Fibroblast of skin of left quadriceps (primary cell): ENCODE results near the gene CPVL.
A peak's percentile ranks its signal among the peaks of the same experiment; 100 is the strongest.
"Not testable (repeated sequence)": the region's sequence is repeated elsewhere in the genome, so short reads cannot be mapped to it uniquely, and the experiment has no call there.

Experiments used
- DNase-seq, 2 experiments: peaks; one replicate each; pipeline ENCODE4 v3.0.0-alpha.2; 2013; ENCODE audit warnings: low read depth in 2 of 2

Gene CPVL

DNA sequence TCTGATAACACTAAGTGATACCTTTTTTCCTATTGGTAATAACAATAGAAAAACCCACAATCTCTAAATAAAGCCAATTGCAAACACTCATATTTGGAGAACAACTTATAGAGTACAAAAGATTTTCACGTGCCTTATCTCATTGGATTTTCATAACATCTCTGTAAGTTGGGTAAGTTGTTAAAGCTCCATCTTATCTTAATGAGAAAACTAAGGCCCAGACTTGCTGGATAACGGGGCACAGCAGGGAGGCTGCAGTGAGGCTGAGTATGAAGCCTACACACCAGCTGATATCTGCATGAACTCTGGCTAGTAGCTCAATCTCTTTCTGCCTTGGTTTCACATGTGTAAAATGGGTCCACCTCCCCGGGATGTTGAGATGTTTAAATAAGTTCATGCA lies 26.8 kb downstream of the CPVL start:
- no peak for DNase-seq

DNA sequence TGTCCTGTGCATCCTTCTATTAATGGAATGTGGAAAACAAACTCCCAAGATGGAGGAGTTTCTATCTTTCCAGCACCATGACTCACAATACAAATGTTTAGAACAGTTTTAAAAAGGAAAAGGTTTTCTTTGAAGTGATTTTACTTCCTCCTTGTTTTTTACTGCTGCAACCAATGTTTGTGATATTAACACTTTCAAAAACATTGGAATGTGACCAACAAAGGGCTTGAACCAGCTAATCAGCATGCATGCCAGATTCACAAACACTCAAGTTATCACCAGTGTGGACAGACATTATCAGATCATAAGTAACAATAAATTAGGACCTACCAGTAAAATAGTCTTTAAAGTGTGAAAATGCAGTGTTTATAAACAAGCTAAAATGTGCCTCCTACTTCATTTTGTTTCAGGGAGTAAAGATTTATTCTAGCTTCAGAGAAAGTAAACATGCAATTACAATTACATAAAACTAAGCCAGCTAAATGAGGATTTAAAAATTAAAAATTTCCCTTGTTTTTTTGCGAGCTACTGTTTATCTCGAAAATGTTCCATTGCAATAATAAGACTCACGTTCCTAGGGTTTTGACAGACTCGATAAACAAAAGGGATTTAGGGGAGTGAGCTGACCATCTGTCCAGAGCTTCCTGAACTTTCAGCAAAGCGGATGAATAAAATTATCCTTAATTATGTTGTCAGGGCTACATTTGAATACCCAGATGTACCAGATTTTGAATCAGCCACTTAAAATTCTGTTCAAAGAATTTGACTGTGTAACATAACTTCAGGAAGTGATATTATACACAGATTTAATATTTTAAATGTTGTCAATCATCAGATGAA lies 29.8 kb downstream of the CPVL start:
- no peak for DNase-seq

DNA sequence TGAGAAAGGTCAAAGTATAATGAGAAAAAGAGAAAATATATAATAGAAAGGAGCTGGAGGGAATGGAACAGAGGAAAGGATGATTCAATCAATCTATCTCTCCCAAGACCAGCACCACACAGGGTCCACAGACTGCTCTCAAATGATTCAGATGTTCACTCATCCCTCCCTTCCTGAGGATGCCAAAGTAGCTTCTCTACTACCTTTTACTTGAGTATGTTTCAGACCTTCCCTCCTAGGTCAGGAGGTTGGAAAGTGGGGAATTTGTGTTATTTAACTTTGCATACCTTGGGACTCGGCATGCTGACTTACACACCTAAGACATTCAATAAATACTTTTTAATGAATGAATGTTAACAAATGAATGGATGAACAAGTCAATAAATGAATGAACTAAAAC lies 30.6 kb downstream of the CPVL start:
- no peak for DNase-seq

DNA sequence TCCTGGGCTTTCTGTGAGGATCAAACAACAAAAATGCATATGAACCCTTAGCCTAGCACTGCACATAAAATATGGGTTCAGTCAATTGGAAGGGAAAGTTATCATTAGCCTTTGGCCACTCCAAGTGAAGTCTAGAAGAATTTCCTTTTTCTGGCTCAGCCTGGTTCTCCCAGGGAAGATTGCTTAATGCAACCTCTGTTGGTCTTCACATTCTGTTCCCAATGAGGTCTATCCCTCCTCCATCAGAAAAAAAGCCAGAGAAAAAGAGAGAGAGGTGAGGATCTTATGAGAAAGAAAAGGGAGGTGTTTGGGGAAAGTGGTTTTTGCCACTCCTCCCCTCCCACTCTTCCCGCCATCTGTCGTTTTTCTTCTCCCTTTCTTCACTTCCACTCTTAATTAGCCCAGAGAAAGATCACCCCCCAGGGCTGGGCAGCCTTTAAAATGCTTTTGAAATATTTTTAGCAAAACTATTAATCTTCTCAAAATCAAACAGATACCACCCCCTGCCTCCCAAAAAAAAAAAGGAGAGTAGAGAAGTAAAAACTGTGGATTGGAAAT lies 31.1 kb downstream of the CPVL start:
- DNase-seq, result no peak

DNA sequence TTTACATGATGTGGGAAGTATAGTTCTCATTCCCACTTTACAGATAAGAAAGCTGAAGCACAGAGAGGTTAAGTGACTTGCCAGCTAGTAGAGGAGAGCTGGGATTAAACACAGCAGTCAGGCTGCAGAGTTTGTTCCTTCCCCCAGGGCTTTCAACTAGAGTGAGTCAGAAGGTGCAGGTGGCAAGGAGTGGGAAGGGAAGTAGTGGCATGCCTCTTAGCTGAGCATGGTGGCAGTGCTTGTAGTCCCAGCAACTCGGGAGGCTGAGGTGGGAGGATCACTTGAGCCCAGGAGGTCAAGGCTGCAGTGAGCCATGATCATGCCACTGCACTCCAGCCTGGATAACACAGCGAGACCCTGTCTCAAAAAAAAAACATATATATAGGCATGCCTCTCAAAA lies 32.1 kb downstream of the CPVL start:
- not testable (repeated sequence) for DNase-seq

DNA sequence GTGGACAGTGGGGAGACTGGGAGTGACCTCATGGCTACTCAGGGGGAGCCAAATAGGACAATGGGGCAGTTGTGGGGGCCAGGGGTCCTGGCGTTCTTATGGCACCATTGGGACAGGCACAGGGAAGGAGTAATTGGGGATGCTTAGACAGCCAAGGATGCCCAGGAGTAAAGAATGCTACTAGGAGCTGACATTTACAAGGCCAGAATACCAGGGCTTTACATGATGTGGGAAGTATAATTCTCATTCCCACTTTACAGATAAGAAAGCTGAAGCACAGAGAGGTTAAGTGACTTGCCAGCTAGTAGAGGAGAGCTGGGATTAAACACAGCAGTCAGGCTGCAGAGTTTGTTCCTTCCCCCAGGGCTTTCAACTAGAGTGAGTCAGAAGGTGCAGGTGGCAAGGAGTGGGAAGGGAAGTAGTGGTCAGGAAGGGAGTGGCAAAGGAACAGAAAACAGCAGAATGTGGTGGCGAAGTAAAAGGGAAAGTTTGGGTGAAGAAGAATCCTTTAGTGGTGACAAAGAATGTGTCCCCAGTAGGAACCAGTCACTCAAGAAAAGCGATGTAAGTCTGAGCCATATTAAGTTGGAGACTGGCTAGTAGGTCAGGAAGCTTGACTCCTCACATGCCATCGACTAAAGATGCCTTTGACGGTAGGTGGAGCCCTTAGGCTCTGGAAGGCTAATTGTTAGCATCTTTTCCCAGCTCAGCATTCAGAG lies 32.8 kb downstream of the CPVL start:
- no peak for DNase-seq

DNA sequence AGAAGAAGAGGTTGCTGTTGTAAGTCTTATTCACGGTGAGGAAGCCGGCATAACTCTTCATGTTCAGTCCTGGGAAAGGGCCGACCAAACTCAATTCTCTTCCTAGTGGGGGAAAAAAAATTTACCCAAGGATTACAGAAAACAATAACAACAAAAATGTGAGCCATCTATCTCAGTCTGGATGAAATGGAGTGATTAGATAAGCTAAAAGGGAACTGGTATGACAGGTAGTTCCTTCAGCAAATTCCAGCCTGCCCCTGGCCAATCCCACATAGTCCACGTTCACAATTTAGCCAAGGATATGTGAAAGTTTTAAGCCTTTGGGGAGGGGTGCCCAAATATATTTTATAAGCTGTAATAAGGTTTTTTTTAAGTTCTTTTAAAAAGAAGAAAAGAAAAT lies 33.6 kb downstream of the CPVL start:
- DNase-seq, result no peak

DNA sequence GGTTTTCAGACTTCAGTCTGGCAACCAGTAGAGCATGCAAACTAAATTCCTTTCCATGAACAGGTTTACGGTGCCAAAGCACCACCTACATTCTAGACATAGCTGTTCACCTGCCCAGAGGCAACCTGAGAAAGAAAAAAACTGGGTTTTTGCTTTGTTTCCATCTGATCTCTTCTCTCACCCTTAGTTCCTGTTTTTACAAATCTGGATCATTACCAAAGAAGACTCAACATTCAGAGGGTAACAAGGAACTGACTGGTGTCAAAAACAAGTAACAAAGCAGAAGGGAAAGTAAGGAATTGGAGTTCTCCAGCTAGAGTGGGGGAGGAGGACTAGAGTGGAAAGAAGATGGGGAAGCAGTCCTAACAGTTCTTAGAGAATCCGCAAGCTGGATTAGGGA lies 36.4 kb downstream of the CPVL start:
- no peak for DNase-seq

DNA sequence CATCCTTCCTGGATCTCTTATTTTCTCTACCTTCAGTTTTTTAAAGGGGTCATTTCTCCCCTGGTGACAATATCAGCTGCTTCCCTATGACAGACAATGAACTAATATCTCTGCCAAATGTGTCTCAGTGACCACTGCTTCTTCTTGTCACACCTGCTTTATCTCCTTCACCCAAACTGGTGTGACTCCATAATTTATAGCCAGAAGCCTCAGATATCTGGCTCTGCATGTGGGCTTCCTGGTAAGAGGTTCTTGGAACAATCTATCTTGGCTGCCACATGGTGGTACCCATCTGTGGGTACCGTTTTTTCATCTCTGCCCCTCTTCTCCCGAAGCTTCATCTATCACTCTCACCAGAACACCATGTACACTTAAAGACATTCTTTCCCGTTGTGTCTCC lies 37.0 kb downstream of the CPVL start:
- DNase-seq, result no peak

DNA sequence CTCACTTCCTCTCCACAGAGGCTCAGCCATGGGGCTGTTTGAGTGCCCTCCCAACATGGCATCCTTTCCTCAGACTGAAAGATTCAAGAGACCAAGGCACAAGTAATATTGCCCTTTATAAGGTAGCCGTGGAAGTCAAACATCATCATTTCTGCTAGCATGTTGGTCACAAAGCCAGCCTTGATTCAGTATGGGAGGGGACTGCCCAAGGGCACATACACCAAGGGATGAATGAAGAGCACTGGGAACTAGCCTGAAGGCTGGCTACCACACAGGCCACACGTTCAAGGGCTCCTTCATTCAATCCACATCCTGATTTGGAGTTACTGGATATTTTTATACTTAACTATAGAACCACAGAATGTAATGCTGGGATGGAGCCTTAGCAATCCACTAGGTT lies 39.3 kb downstream of the CPVL start:
- DNase-seq, result no peak

DNA sequence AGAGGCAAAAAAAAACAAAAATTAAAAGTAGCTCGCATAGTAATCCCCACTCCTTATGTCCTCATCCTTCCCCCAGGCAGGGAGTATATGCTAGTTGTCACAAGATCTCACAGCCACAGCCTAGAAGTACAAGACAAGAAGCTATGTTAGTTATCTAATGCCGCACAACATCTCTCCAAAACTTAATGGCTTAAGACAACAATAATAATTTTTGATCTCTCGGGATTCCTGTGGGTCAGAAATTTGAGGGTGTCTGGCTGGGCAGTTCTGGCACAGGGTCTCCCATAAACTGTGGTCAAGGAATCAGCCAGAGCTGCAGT lies 39.7 kb downstream of the CPVL start:
- no peak for DNase-seq

DNA sequence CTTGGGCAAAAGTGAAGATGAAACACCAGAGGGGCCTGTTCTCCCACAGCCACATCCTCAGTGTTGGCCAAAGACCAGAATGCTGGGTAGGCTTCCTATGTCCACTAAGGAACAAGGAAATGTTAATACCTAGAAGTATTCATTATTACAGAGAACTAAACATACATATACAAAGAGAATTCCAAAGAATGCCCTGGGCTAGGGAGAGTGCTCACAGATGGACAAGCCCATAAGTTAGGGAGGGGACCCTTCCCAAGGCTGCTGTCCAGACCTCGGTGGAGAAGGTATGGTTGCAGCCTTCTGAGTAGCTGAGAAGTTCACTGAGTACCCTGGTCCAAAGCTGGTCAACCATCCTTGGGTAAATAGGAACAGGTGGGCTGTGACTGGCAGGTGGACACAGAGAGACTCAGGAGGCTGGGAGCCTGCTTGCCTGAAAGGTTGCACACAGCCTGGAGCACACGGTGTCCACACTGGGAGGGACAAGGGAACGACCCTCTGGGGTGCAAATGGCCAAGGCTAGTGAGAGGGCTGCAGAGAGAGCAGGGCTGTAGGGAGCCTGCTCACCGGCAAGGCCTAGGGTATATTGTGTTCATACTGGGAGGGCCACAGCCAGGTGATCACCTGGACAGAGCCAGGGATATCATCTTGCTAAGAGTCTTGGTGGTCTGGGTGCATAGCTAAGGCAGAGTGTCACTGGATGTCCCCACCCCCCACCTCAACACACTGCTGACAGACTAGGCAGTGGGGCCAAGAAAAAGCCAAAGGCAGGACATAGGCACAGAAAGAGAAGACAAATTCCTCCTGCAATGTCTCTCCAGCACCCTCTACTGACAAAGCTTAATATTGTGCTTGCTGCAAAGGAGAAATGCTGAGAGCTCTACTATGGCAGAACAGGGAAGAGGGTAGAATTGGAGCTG lies 40.3 kb downstream of the CPVL start:
- DNase-seq, result no peak

DNA sequence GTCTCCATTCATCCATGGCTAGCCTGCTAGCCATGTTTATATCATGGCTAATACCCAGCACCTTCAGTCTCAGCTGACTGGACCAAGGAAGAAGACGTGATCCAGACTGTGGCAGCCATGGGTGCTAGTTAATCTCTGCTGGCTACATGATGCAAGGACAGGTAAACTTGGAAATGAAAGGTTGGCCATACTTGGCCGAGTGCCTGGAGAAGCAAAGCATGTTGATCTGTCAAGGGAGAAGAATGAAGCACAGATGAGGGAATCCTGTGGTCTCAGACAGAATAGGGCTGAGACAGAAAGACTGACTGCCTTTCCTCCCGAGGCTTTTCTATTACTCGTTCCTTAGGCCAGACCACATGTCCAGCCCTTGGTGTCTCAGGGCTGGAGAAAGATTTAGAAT lies 41.1 kb downstream of the CPVL start:
- no peak for DNase-seq

DNA sequence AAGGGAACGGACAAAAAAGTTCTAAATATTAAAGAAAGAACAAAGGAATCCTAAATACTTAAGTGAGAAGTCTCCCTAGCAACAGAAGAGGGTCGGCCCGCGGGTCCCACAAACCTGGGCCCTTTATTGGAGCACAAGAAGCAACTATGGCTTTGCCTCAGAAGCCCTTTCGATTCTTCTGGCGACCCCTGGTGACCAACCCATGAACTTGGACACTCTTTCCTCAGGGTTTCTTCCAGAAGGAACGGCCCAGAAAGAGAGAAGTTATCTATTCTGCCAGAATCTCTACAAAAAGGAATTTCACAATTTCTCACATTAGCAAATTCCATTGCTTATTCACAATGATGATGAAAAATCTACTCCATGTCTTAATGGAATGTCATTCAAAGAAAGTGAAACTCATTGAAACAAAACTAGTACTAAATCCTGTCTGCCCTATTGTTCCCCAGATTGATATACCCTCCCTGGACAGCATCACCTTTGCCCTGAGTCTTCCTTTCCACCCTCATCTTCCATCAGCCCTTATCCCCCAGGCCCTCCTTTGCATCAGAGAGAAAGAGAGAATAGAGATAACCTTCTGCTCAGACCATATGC lies 43.7 kb downstream of the CPVL start:
- peak; percentile 63 to 66 for DNase-seq

DNA sequence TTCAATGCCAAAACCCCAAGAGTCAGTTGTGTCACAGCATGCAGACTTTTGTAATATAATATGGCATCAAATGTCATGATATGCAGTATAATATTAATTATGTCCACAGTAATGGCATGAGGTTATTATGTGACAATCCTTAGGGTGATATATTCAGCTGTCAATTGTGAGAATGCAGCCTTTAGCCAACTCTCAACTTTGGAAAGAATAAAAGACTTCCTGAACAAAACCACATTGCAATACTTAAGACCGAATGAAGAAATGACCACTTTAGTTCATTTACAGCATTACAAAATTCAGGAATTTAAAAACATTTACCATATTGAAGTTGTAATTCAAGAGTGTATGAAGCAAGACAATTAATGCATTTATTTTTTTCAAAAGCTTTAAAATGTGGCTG lies 45.4 kb downstream of the CPVL start:
- DNase-seq, result no peak

DNA sequence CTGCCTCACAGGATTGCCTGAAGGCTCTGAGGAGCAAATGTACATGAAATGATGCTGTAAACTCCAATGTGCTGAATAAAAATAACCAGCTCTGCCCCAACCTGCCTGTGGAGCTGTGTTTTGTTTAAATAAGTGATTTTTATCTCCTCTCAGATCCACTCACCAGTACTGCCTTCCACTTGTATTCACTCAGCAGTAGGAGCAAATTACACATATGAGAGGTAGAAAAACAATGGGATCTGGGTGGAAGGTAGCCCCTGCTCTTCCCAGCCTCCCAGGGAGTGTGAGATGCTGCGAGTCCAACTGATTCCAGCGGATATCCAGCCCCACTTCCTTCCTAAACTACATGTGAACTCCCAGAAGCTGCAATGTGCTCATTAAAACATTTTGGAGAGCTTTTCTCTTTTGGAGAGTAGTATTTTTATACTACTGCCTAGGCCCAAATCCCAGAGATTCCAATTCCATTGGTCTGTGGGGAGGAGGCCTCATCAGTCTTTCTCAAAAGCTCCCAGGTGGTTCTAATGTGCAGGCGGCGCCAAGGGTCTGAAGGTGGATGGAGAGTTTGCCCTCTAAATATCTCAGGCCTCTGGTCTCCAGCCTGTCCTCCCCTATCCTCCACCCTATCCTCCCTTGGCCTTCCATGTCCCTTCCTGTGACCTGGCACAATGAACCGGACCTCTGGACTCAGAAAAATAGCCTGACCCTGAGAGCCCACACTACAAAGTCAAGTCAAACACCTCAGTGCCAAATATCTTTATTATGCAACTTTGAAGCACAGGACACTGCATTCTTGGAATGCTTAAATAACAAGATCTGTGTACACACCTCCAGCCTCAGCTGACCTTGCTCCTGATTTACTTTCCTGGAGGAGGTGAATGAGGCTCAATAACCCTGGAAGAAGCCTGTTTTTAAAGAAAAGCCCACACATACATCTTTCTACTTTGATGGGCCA lies 46.2 kb downstream of the CPVL start:
- DNase-seq, result no peak

DNA sequence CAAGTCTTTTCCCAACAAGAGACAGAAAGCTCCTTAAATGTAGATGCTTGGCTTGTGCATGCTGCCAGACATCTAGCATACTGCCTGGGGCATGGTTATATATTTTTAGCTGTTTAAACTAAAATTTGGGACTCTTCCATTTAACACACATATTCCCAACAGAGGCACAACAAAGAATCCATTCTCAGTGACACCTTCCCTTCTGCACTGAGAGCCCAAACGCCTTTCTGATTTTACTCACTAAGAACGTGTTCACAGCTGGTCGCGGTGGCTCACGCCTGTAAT lies 49.9 kb downstream of the CPVL start:
- no peak for DNase-seq

DNA sequence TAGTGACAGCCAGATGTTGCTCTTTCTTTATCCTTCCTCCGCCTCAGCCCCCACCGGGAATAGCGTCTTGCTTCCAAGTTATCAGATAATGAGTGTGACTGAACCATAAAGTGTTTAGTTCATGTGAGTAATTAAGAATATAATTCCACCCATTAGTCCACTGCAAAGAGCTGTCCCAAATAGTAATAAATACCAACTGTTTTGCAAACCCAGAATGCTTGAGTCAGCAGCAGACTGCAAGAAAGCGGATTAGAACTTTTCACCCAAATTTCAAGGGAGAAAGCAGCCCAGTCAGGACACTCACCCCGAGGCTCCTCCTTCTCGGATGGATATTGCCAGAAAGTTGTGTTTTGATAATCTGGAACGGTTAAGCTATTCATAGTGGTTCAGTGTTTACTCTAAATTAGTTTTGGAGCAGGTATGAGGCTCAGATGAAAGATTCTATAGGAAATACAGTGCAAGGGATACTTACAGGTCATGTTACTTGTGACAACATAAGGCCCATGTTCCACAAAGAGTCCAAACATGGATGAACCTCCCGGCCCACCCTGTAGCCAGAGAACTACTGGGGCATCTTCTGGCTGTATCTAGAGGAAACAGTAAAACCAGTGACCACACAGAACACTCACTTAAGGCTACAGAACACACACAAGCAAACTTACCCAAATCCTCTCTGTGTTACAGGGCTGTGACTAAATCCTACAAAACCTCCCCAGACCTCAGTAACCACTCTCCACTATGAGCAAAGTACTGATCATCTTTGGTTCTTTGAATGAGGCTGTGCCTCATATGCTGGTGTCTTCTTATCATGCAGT lies 50.5 kb downstream of the CPVL start:
- DNase-seq, result no peak

DNA sequence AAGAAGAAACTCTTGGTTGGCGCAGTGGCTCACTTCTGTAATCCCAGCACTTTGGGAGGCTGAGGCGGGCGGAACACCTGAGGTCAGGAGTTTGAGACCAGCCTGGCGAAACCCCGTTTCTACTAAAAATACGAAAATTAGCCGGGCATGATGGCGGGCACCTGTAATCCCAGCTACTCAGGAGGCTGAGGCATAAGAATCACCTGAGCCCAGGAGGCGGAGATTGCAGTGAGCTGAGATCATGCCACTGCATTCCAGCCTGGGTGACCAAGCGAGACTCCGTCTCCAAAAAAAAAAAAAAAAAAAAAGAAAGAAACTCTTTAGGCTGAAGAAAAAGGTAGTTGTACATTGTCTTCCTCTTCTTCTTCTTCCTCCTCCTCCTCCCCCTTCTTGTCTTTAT lies 53.2 kb downstream of the CPVL start:
- DNase-seq, result not testable (repeated sequence)

DNA sequence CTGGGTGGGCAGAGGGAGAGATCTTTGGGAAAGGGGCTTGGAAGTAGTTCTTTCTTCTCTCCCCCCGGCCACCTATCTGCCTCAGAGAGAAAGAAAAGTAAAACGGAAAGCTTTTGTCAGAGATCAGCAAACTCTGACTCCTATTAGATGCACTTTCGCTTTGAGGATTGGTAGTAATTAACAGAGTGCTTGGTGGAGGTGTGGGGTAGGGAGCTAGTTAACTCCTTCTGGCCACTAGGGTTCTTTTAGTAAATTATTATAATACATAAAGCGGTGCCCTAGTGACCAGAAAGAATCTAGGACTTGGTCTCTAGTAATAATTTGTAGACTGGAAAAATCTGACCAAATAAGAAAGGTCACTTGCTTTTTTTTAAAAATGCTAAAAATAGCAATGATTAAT lies 54.6 kb downstream of the CPVL start:
- DNase-seq, result no peak
